ENCODE measurements around the gene MIP.

- TF ChIP-seq POLR2A (IDR thresholded peaks at IDR 0.05) (no peak), CTCF (IDR thresholded peaks at IDR 0.05) (no peak)
Measured at GRCh38 chr12:56450241-56450640, 4.2 kb downstream of the MIP start.
